ENCODE data around the gene ALOX15. TPM values are rescaled to one million over a fixed set of nuclear protein-coding genes. Genes with fewer than 3 reads are reported as not detected.
"Not testable (repeated sequence)": the region's sequence is repeated elsewhere in the genome, so short reads cannot be mapped to it uniquely, and the experiment has no call there.

The ALOX15 gene
- total RNA-seq, 3 donors from 2014 or later (not counting 1 experiment from before 2014, with no cell fraction given), result not detected

- no peak for DNase-seq
- 85% methylated on average over 11 of the region's 11 CpGs for WGBS (ENCODE audit: insufficient coverage)
- H3K9me3 Mint-ChIP-seq, result no peaks in the 10 kb centered on the region
Measured at GRCh38 chr17:4592240-4593005, 49.1 kb downstream of the ALOX15 start.

GRCh38 chr17:4591529-4591928 lies 49.9 kb downstream of the ALOX15 start:
- no peaks in the 10 kb centered on the region for H3K36me3 ChIP-seq (ENCODE audit: control insufficient read depth, insufficient read depth, low read length)
- H3K27ac ChIP-seq (ENCODE audit: low read length), result no peak overlapping the region
- no peak for TF ChIP-seq CTCF (IDR thresholded peaks at IDR 0.05)
- ATAC-seq, result no peak
- no peaks in the 10 kb centered on the region for H3K9me3 ChIP-seq (ENCODE audit: control insufficient read depth, insufficient read depth, low read length)
- H3K4me1 ChIP-seq (ENCODE audit: control insufficient read depth, insufficient read depth, low read length), result peaks cover 6% of the 10 kb centered on the region
- H3K4me1 Mint-ChIP-seq, result peaks cover 5% of the 10 kb centered on the region in 2 donors
- 72% methylated on average over 12 of the region's 12 CpGs for WGBS (ENCODE audit: insufficient coverage)
- H3K9me3 Mint-ChIP-seq, result no peaks in the 10 kb centered on the region
- H3K27ac Mint-ChIP-seq, result no peak overlapping the region
- H3K36me3 Mint-ChIP-seq, result no peaks in the 10 kb centered on the region
- peaks cover 2% of the 10 kb centered on the region for H3K27me3 ChIP-seq (ENCODE audit: control insufficient read depth, insufficient read depth, low read length)
- DNase-seq, result no peak
- intact Hi-C loops (cut with micrococcal nuclease), result no loop called here
- H3K4me3 Mint-ChIP-seq, result no peak overlapping the region
- no peak overlapping the region for H3K4me3 ChIP-seq (ENCODE audit: low read length)
- peaks cover 5 to 12% of the 10 kb centered on the region in 2 donors for H3K27me3 Mint-ChIP-seq (ENCODE audit: low read depth in 2 of 2)

More at GRCh38 chr17:4592240-4593005, 49.1 kb downstream of the ALOX15 start:
- Mint-ChIP-seq H3K27me3 (ENCODE audit: low read depth in 2 of 2) (peaks cover 0 to 10% of the 10 kb centered on the region in 2 donors), H3K27ac (no peak overlapping the region), H3K4me1 (peaks cover 5% of the 10 kb centered on the region in 2 donors), H3K36me3 (no peaks in the 10 kb centered on the region), H3K4me3 (no peak overlapping the region)
- H3K27me3 ChIP-seq (ENCODE audit: control insufficient read depth, insufficient read depth, low read length), result peaks cover 2% of the 10 kb centered on the region
- intact Hi-C loops (cut with micrococcal nuclease), result no loop called here
- no peaks in the 10 kb centered on the region for H3K9me3 ChIP-seq (ENCODE audit: control insufficient read depth, insufficient read depth, low read length)
- ATAC-seq, result no peak
- no peak for TF ChIP-seq CTCF (IDR thresholded peaks at IDR 0.05)
- H3K4me3 ChIP-seq (ENCODE audit: low read length), result no peak overlapping the region
- no peak overlapping the region for H3K27ac ChIP-seq (ENCODE audit: low read length)
- H3K4me1 ChIP-seq (ENCODE audit: control insufficient read depth, insufficient read depth, low read length), result peaks cover 6% of the 10 kb centered on the region
- no peaks in the 10 kb centered on the region for H3K36me3 ChIP-seq (ENCODE audit: control insufficient read depth, insufficient read depth, low read length)

GRCh38 chr17:4590981-4591453 lies 50.5 kb downstream of the ALOX15 start:
- Histone ChIP-seq H3K36me3 (ENCODE audit: control insufficient read depth, insufficient read depth, low read length) (no peaks in the 10 kb centered on the region), H3K27me3 (ENCODE audit: control insufficient read depth, insufficient read depth, low read length) (peaks cover 2% of the 10 kb centered on the region), H3K27ac (ENCODE audit: low read length) (no peak overlapping the region), H3K4me3 (ENCODE audit: low read length) (no peak overlapping the region), H3K9me3 (ENCODE audit: control insufficient read depth, insufficient read depth, low read length) (no peaks in the 10 kb centered on the region), H3K4me1 (ENCODE audit: control insufficient read depth, insufficient read depth, low read length) (peaks cover 6% of the 10 kb centered on the region)
- no peak for DNase-seq
- no peak for ATAC-seq
- no peak for TF ChIP-seq CTCF (IDR thresholded peaks at IDR 0.05)
- intact Hi-C loops (cut with micrococcal nuclease), result no loop called here
- H3K9me3 Mint-ChIP-seq, result no peaks in the 10 kb centered on the region
- no peak overlapping the region for H3K27ac Mint-ChIP-seq
- H3K27me3 Mint-ChIP-seq (ENCODE audit: low read depth in 2 of 2), result peaks cover 10 to 16% of the 10 kb centered on the region in 2 donors
- no peaks in the 10 kb centered on the region for H3K36me3 Mint-ChIP-seq
- H3K4me1 Mint-ChIP-seq, result peaks cover 5% of the 10 kb centered on the region in 2 donors
- no peak overlapping the region for H3K4me3 Mint-ChIP-seq
- 81% methylated on average over 10 of the region's 10 CpGs for WGBS (ENCODE audit: insufficient coverage)

- H3K4me3 Mint-ChIP-seq; H3K4me1 Mint-ChIP-seq; ATAC-seq; H3K4me1 ChIP-seq (ENCODE audit: control insufficient read depth, insufficient read depth, low read length); intact Hi-C loops (cut with micrococcal nuclease); H3K9me3 Mint-ChIP-seq; DNase-seq; H3K27ac Mint-ChIP-seq; H3K4me3 ChIP-seq (ENCODE audit: low read length); H3K36me3 ChIP-seq (ENCODE audit: control insufficient read depth, insufficient read depth, low read length); H3K36me3 Mint-ChIP-seq; H3K9me3 ChIP-seq (ENCODE audit: control insufficient read depth, insufficient read depth, low read length); H3K27me3 ChIP-seq (ENCODE audit: control insufficient read depth, insufficient read depth, low read length); H3K27ac ChIP-seq (ENCODE audit: low read length): not testable (repeated sequence)
- WGBS (ENCODE audit: insufficient coverage), result 78% methylated on average over 10 of the region's 11 CpGs
- H3K27me3 Mint-ChIP-seq (ENCODE audit: low read depth in 2 of 2), result peaks cover 11 to 21% of the 10 kb centered on the region in 2 donors
Measured at GRCh38 chr17:4590042-4590441, 51.4 kb downstream of the ALOX15 start.
